Hepatocyte (in vitro differentiated cells): ENCODE data around the gene ARG1.

ENCODE experiments used
- CTCF ChIP-seq: fragments of 200-600 bp; sonication (generic); IDR thresholded peaks from 2 replicates; pipeline ENCODE4 v1.5.1; 2016; ENCODE audit warnings: antibody characterized with exemption, mild to moderate bottlenecking; ENCODE audit not compliant: poor library complexity
- EZH2 ChIP-seq: fragments of 200-600 bp; sonication (generic); IDR thresholded peaks from 2 replicates; pipeline ENCODE4 v1.6.1; 2016; ENCODE audit warnings: antibody characterized with exemption, mild to moderate bottlenecking, borderline replicate concordance

GRCh38 chr6:131523988-131524673, 48.9 kb upstream of the ARG1 start:
- TF ChIP-seq CTCF, result no peak
- TF ChIP-seq EZH2, result no peak
